HepG2 (cell line): ENCODE measurements around the gene ISOC2. TPM values are rescaled to one million over a fixed set of nuclear protein-coding genes. Genes with fewer than 3 reads are reported as not detected.

Source experiments
- GPN1 ChIP-seq: sonication (generic); formaldehyde crosslinking; IDR thresholded peaks from 2 replicates; pipeline ENCODE4 v1.5.1; 2020; ENCODE audit warnings: missing genetic modification reagents, borderline replicate concordance
- HES4 ChIP-seq: sonication (generic); formaldehyde crosslinking; IDR thresholded peaks from 2 replicates; pipeline ENCODE4 v1.9.0; 2021; ENCODE audit warnings: mild to moderate bottlenecking, missing genetic modification reagents, borderline replicate concordance
- HHEX ChIP-seq: IDR thresholded peaks from 2 replicates; pipeline ENCODE4 v1.6.1; 2016; ENCODE audit warnings: control low read depth
- HINFP ChIP-seq: sonication (generic); formaldehyde crosslinking; IDR thresholded peaks from 2 replicates; pipeline ENCODE4 v1.4.0; 2020; ENCODE audit warnings: low read depth, mild to moderate bottlenecking, missing genetic modification reagents
- MATR3 ChIP-seq: sonication (generic); formaldehyde crosslinking; IDR thresholded peaks from 2 replicates; pipeline ENCODE4 v1.4.0; 2020; ENCODE audit warnings: missing genetic modification reagents
- MEIS1 ChIP-seq: sonication (generic); formaldehyde crosslinking; IDR thresholded peaks from 2 replicates; pipeline ENCODE4 v1.9.0; 2021; ENCODE audit warnings: mild to moderate bottlenecking, missing genetic modification reagents, moderate library complexity, borderline replicate concordance
- PHF5A ChIP-seq: IDR thresholded peaks from one replicate; pipeline ENCODE4 v1.6.1; 2018; ENCODE audit warnings: low read depth, missing genetic modification reagents; ENCODE audit not compliant: unreplicated experiment
- RXRA ChIP-seq: sonication (generic); formaldehyde crosslinking; IDR thresholded peaks from 2 replicates; pipeline ENCODE4 v1.5.1; 2020; ENCODE audit warnings: missing genetic modification reagents
- SIX1 ChIP-seq: sonication (generic); formaldehyde crosslinking; IDR thresholded peaks from 2 replicates; pipeline ENCODE4 v1.4.0; 2020; ENCODE audit warnings: missing genetic modification reagents, borderline replicate concordance
- SP2 ChIP-seq: sonication (generic); formaldehyde crosslinking; IDR thresholded peaks from 2 replicates; pipeline ENCODE4 v1.5.1; 2020; ENCODE audit warnings: mild to moderate bottlenecking, missing genetic modification reagents
- TCF12 ChIP-seq, 2 experiments: fragments of 450-650 bp in 1 of 2; sonication (generic) in 1 of 2; formaldehyde crosslinking in 1 of 2; IDR thresholded peaks; 2 replicates each; pipeline versions ENCODE4 v1.6.1 to v1.8.0; 2017 to 2022; ENCODE audit warnings: antibody characterized with exemption in 1 of 2, mild to moderate bottlenecking in 1 of 2, missing genetic modification reagents in 1 of 2, moderate library complexity in 1 of 2
- WIZ ChIP-seq: sonication (generic); formaldehyde crosslinking; IDR thresholded peaks from 2 replicates; pipeline ENCODE4 v1.5.1; 2020; ENCODE audit warnings: mild to moderate bottlenecking, missing genetic modification reagents
- ZNF160 ChIP-seq: sonication (generic); formaldehyde crosslinking; IDR thresholded peaks from 2 replicates; pipeline ENCODE4 v1.8.0; 2022; ENCODE audit warnings: mild to moderate bottlenecking, inconsistent platforms, missing genetic modification reagents
- ZNF24 ChIP-seq: fragments of 450-650 bp; IDR thresholded peaks from 2 replicates; pipeline ENCODE4 v1.6.1; 2017; ENCODE audit warnings: antibody characterized with exemption, mild to moderate bottlenecking
- ZNF83 ChIP-seq: sonication (generic); formaldehyde crosslinking; IDR thresholded peaks from 2 replicates; pipeline ENCODE4 v1.4.0; 2020; ENCODE audit warnings: missing genetic modification reagents, mild to moderate bottlenecking, borderline replicate concordance
- polyA plus RNA-seq, 8 experiments: library from polyadenylated mRNA; depleted of rRNA in 3 of 8; stranded (reverse) in 7 of 8; unstranded in 1 of 8; fragments of >200 nt; fragmentation: Illumina TruSeq in 4 of 8; extraction: Trizol in 4 of 8; gene quantifications; 2 replicates each; pipeline versions ENCODE4 v1.2.1 to v1.2.3, GENCODE V29; 2011 to 2016; ENCODE audit warnings: low read depth in 4 of 8, missing spikeins in 1 of 8, mixed read lengths in 1 of 8; ENCODE audit not compliant: insufficient read depth in 1 of 8
- total RNA-seq, 5 experiments: library from RNA; depleted of rRNA; stranded (reverse); fragments of >200 nt; fragmentation: Illumina TruSeq; extraction: Trizol; gene quantifications; 2 replicates each; pipeline ENCODE4 v1.2.3, GENCODE V29; 2016; ENCODE audit warnings: low read depth in 1 of 5
- TF ChIP-seq, protein P1 (sequence below): sonication (generic); formaldehyde crosslinking; IDR thresholded peaks from 2 replicates; pipeline ENCODE4 v1.5.0; 2020; ENCODE audit warnings: missing genetic modification reagents
- TF ChIP-seq, protein P2 (sequence below): sonication (generic); formaldehyde crosslinking; IDR thresholded peaks from 2 replicates; pipeline ENCODE4 v1.5.0; 2020; ENCODE audit warnings: mild to moderate bottlenecking, missing genetic modification reagents, moderate library complexity
- TF ChIP-seq, protein P3 (sequence below): sonication (generic); formaldehyde crosslinking; IDR thresholded peaks from 2 replicates; pipeline ENCODE4 v1.5.0; 2020; ENCODE audit warnings: mild to moderate bottlenecking, missing genetic modification reagents
- TF ChIP-seq, protein P4 (sequence below): sonication (generic); formaldehyde crosslinking; IDR thresholded peaks from 2 replicates; pipeline ENCODE4 v1.5.1; 2020; ENCODE audit warnings: missing genetic modification reagents, mild to moderate bottlenecking, borderline replicate concordance

Gene ISOC2
- total and polyA plus RNA-seq, 2 of the 13 experiments (the other 11 are each of a cell fraction or from before 2014, with no cell fraction given) = 76.8 to 105 TPM

- TF ChIP-seq, protein P1, sequence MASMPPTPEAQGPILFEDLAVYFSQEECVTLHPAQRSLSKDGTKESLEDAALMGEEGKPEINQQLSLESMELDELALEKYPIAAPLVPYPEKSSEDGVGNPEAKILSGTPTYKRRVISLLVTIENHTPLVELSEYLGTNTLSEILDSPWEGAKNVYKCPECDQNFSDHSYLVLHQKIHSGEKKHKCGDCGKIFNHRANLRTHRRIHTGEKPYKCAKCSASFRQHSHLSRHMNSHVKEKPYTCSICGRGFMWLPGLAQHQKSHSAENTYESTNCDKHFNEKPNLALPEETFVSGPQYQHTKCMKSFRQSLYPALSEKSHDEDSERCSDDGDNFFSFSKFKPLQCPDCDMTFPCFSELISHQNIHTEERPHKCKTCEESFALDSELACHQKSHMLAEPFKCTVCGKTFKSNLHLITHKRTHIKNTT (CRISPR knock-in tag) = no peak
- no peak for TF ChIP-seq HHEX (CRISPR knock-in tag)
- TF ChIP-seq GPN1 (CRISPR knock-in tag) = no peak
- 0 out of 2 replicates have a peak, but pooled peaks have one; percentile 19 for TF ChIP-seq HINFP (CRISPR knock-in tag)
- no peak for TF ChIP-seq MATR3 (CRISPR knock-in tag)
- TF ChIP-seq, protein P2, sequence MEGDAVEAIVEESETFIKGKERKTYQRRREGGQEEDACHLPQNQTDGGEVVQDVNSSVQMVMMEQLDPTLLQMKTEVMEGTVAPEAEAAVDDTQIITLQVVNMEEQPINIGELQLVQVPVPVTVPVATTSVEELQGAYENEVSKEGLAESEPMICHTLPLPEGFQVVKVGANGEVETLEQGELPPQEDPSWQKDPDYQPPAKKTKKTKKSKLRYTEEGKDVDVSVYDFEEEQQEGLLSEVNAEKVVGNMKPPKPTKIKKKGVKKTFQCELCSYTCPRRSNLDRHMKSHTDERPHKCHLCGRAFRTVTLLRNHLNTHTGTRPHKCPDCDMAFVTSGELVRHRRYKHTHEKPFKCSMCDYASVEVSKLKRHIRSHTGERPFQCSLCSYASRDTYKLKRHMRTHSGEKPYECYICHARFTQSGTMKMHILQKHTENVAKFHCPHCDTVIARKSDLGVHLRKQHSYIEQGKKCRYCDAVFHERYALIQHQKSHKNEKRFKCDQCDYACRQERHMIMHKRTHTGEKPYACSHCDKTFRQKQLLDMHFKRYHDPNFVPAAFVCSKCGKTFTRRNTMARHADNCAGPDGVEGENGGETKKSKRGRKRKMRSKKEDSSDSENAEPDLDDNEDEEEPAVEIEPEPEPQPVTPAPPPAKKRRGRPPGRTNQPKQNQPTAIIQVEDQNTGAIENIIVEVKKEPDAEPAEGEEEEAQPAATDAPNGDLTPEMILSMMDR (CRISPR knock-in tag) = no peak
- TF ChIP-seq, protein P3, sequence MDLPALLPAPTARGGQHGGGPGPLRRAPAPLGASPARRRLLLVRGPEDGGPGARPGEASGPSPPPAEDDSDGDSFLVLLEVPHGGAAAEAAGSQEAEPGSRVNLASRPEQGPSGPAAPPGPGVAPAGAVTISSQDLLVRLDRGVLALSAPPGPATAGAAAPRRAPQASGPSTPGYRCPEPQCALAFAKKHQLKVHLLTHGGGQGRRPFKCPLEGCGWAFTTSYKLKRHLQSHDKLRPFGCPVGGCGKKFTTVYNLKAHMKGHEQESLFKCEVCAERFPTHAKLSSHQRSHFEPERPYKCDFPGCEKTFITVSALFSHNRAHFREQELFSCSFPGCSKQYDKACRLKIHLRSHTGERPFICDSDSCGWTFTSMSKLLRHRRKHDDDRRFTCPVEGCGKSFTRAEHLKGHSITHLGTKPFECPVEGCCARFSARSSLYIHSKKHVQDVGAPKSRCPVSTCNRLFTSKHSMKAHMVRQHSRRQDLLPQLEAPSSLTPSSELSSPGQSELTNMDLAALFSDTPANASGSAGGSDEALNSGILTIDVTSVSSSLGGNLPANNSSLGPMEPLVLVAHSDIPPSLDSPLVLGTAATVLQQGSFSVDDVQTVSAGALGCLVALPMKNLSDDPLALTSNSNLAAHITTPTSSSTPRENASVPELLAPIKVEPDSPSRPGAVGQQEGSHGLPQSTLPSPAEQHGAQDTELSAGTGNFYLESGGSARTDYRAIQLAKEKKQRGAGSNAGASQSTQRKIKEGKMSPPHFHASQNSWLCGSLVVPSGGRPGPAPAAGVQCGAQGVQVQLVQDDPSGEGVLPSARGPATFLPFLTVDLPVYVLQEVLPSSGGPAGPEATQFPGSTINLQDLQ = no peak
- TF ChIP-seq WIZ (CRISPR knock-in tag) = no peak
- peak; percentile 85; the same call in 1 of the 2 replicates for TF ChIP-seq RXRA
- TF ChIP-seq TCF12 (IDR thresholded peaks at IDR 0.05) = no peak
- TF ChIP-seq TCF12 (CRISPR knock-in tag; IDR thresholded peaks at IDR 0.05) = no peak
- TF ChIP-seq PHF5A = no peak
- 0 out of 2 replicates have a peak, but pooled peaks have one; percentile 23 for TF ChIP-seq SIX1 (CRISPR knock-in tag)
- TF ChIP-seq ZNF160 (CRISPR knock-in tag) = no peak
- TF ChIP-seq MEIS1 (CRISPR knock-in tag) = no peak; the same call in 1 of the 2 replicates
- TF ChIP-seq, protein P4, sequence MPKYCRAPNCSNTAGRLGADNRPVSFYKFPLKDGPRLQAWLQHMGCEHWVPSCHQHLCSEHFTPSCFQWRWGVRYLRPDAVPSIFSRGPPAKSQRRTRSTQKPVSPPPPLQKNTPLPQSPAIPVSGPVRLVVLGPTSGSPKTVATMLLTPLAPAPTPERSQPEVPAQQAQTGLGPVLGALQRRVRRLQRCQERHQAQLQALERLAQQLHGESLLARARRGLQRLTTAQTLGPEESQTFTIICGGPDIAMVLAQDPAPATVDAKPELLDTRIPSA (CRISPR knock-in tag) = 0 out of 2 replicates have a peak, but pooled peaks have one; percentile 42
- TF ChIP-seq HES4 = peak; percentile 64; the same call in 1 of the 2 replicates
- peak; percentile 98 for TF ChIP-seq SP2 (CRISPR knock-in tag)
- peak; percentile 83 for TF ChIP-seq ZNF24
- peak; percentile 31; the same call in 1 of the 2 replicates for TF ChIP-seq ZNF83
Measured at GRCh38 chr19:55461259-55461973, at the start of gene ISOC2 (continued).
